ENCODE results near the gene SRBD1. TPM values are rescaled to one million over a fixed set of nuclear protein-coding genes. Genes with fewer than 3 reads are reported as not detected.

Gene SRBD1
- total and polyA plus RNA-seq, 2 of the 8 experiments (the other 6 are each of a cell fraction or from before 2014, with no cell fraction given), result 4.6 to 20.0 TPM

GRCh38 chr2:45445037-45445436 is 166.0 kb downstream of the SRBD1 start (continued):
- TF ChIP-seq CHD7 (IDR thresholded peaks at IDR 0.05; ENCODE audit: insufficient replicate concordance, low read length) (no peak), MAX (IDR thresholded peaks at IDR 0.05) (no peak), RFX5 (IDR thresholded peaks at IDR 0.05; ENCODE audit: borderline replicate concordance, low read depth, low read length) (no peak), MAFK (IDR thresholded peaks at IDR 0.05; ENCODE audit: low read depth, low read length) (no peak), CBX5 (IDR thresholded peaks at IDR 0.05; ENCODE audit: low read depth, low read length) (no peak), RNF2 (IDR thresholded peaks at IDR 0.05; ENCODE audit: borderline replicate concordance, low read depth, low read length, missing control alignments, poor library complexity, severe bottlenecking) (no peak), ASH2L (IDR thresholded peaks at IDR 0.05; ENCODE audit: low read length) (no peak), SP2 (IDR thresholded peaks at IDR 0.05; ENCODE audit: low read length) (no peak), JUN (IDR thresholded peaks at IDR 0.05; ENCODE audit: low read depth, low read length) (no peak), RBBP5 (IDR thresholded peaks at IDR 0.05; ENCODE audit: borderline replicate concordance, low read depth, low read length) (no peak), KDM1A (IDR thresholded peaks at IDR 0.05; ENCODE audit: borderline replicate concordance, low read length) (no peak)

Data from H1 (cell line).